GM23338 (cell line): ENCODE measurements around the gene NECTIN1.

Source experiments
- CREB1 ChIP-seq: fragments of 250-450 bp; sonication (Bioruptor Pico); IDR thresholded peaks from 2 replicates; pipeline ENCODE4 v1.5.0; 2020; ENCODE audit warnings: low read depth, mild to moderate bottlenecking, moderate library complexity
- EZH2 ChIP-seq: fragments of 200-600 bp; sonication (generic); IDR thresholded peaks from one replicate; pipeline ENCODE4 v1.8.0; 2017; ENCODE audit warnings: antibody characterized with exemption, mild to moderate bottlenecking, low read depth; ENCODE audit not compliant: unreplicated experiment
- POLR2AphosphoS5 ChIP-seq: IDR thresholded peaks from 2 replicates; pipeline ENCODE4 v1.6.1; 2016; ENCODE audit warnings: antibody characterized with exemption, low read depth
- STAT1 ChIP-seq: IDR thresholded peaks from one replicate; pipeline ENCODE4 v1.6.1; 2016; ENCODE audit warnings: antibody characterized with exemption; ENCODE audit not compliant: unreplicated experiment
- TF ChIP-seq, protein P1 (sequence below), 2 experiments: fragments of 200-600 bp in 1 of 2; sonication (generic) in 1 of 2; conservative IDR thresholded peaks; 2 replicates each; pipeline versions ENCODE4 v1.5.1 to v1.6.1; 2016 to 2017; ENCODE audit warnings: antibody characterized with exemption in 2 of 2, low read depth in 2 of 2, mild to moderate bottlenecking in 2 of 2, moderate library complexity in 1 of 2

DNA sequence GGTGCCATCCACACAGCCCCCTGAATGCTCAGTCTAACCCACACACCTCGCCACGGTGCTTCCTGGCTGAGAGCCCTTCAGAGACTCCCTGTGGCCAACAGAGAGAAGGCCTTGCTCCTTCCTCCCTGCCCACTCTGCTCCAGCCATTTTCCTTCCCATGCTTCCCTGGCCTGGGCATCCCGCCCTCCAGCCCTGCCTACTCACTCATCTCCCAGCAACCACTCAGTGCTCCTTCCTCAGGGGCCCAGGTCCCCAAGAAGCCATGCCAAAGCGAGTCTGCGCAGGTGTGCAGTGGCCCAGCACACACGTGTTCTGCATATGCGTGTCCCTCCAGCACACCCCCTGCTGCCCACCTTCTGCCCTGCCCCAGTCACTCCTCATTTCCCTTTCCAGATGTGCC, 56.4 kb downstream of the NECTIN1 start:
- TF ChIP-seq, protein P1, sequence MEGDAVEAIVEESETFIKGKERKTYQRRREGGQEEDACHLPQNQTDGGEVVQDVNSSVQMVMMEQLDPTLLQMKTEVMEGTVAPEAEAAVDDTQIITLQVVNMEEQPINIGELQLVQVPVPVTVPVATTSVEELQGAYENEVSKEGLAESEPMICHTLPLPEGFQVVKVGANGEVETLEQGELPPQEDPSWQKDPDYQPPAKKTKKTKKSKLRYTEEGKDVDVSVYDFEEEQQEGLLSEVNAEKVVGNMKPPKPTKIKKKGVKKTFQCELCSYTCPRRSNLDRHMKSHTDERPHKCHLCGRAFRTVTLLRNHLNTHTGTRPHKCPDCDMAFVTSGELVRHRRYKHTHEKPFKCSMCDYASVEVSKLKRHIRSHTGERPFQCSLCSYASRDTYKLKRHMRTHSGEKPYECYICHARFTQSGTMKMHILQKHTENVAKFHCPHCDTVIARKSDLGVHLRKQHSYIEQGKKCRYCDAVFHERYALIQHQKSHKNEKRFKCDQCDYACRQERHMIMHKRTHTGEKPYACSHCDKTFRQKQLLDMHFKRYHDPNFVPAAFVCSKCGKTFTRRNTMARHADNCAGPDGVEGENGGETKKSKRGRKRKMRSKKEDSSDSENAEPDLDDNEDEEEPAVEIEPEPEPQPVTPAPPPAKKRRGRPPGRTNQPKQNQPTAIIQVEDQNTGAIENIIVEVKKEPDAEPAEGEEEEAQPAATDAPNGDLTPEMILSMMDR (conservative IDR thresholded peaks at IDR 0.05; ENCODE audit: low read depth in 2 of 2) = no peak
- no peak for TF ChIP-seq EZH2
- no peak for TF ChIP-seq CREB1 (CRISPR knock-in tag)
- no peak for TF ChIP-seq POLR2AphosphoS5
- no peak for TF ChIP-seq STAT1
